CD4-positive, alpha-beta memory T cell (primary cell): ENCODE measurements around the gene MBOAT2. TPM values are rescaled to one million over a fixed set of nuclear protein-coding genes. Genes with fewer than 3 reads are reported as not detected.

Experiments used
- CTCF ChIA-PET: fragments of 350-600 bp; sonication (Branson Sonifier 250); formaldehyde crosslinking; loops from one replicate; lab custom pipeline; 2021; ENCODE audit warnings: inconsistent platforms; ENCODE audit not compliant: partially characterized antibody; lab: Charles Lee
- POLR2A ChIA-PET: fragments of 350-600 bp; sonication (Branson Sonifier 250); formaldehyde crosslinking; loops from one replicate; lab custom pipeline; 2021; ENCODE audit not compliant: partially characterized antibody; lab: Charles Lee
- DNase-seq, 5 donors: peaks; one replicate each; pipeline versions ENCODE4 v3.0.0 to v3.0.0-alpha.2; 2020 to 2022; ENCODE audit warnings: mixed read lengths in 1 of 5
- H3K27ac ChIP-seq: one replicate; pipeline ENCODE4 v1.7.0; 2013; ENCODE audit warnings: low read depth, low read length
- H3K27me3 ChIP-seq: 2 replicates; pipeline ENCODE4 v1.7.0; 2013; ENCODE audit warnings: mild to moderate bottlenecking, low read length, moderate library complexity; ENCODE audit not compliant: insufficient read depth
- H3K36me3 ChIP-seq: 2 replicates; pipeline ENCODE4 v1.7.0; 2013; ENCODE audit warnings: mild to moderate bottlenecking, low read length, moderate library complexity; ENCODE audit not compliant: insufficient read depth
- H3K4me1 ChIP-seq: 2 replicates; pipeline ENCODE4 v1.7.0; 2013; ENCODE audit warnings: mild to moderate bottlenecking, low read length, moderate library complexity; ENCODE audit not compliant: insufficient read depth
- H3K4me3 ChIP-seq, 2 donors: one replicate each; pipeline ENCODE4 v1.7.0; 2013; ENCODE audit warnings: low read length in 2 of 2, mild to moderate bottlenecking in 1 of 2
- H3K9me3 ChIP-seq, 2 donors: one replicate each; pipeline ENCODE4 v1.7.0; 2013; ENCODE audit warnings: low read length in 2 of 2, control low read depth in 1 of 2; ENCODE audit not compliant: control insufficient read depth in 1 of 2
- H3K27ac Mint-ChIP-seq, 7 donors: one replicate each; pipeline ENCODE4 v1.8.0; 2020 to 2021; ENCODE audit warnings: mixed read lengths in 7 of 7, mild to moderate bottlenecking in 6 of 7, inconsistent platforms in 3 of 7, moderate library complexity in 3 of 7
- H3K27me3 Mint-ChIP-seq, 2 donors: one replicate each; pipeline ENCODE4 v1.8.0; 2020 to 2021; ENCODE audit warnings: mixed read lengths in 2 of 2
- H3K36me3 Mint-ChIP-seq, 2 donors: one replicate each; pipeline ENCODE4 v1.8.0; 2020 to 2021; ENCODE audit warnings: mixed read lengths in 2 of 2, inconsistent platforms in 1 of 2, mild to moderate bottlenecking in 1 of 2
- H3K4me1 Mint-ChIP-seq, 4 donors: one replicate each; pipeline ENCODE4 v1.8.0; 2020 to 2021; ENCODE audit warnings: mixed read lengths in 4 of 4, mild to moderate bottlenecking in 1 of 4
- H3K4me3 Mint-ChIP-seq, 8 donors: one replicate each; pipeline ENCODE4 v1.8.0; 2020 to 2021; ENCODE audit warnings: mixed read lengths in 8 of 8, mild to moderate bottlenecking in 7 of 8, moderate library complexity in 6 of 8, inconsistent platforms in 3 of 8
- H3K9me3 Mint-ChIP-seq, 8 donors: one replicate each; pipeline ENCODE4 v1.8.0; 2020 to 2021; ENCODE audit warnings: mixed read lengths in 8 of 8, mild to moderate bottlenecking in 5 of 8, inconsistent platforms in 3 of 8, moderate library complexity in 1 of 8
- intact Hi-C: fragments of 100-400 bp; cut with micrococcal nuclease; formaldehyde crosslinking; loops from one replicate; pipeline ENCODE4 v1.15.1; 2023
- polyA plus RNA-seq, 2 donors: library from polyadenylated mRNA; unstranded; fragments of 300-500 nt; fragmentation: Illumina TruSeq; gene quantifications; one replicate each; pipeline ENCODE4 v1.2.3, GENCODE V29; 2021
- total RNA-seq, 2 experiments: library from RNA; stranded (reverse); gene quantifications; one replicate each; pipeline ENCODE4 v1.2.3, GENCODE V29; 2021

MBOAT2 gene
- total and polyA plus RNA-seq, 4 experiments from 2014 or later = 0.20 to 2.0 (median 1.7) TPM

GRCh38 chr2:8831516-8831915, 172.0 kb downstream of the MBOAT2 start:
- no peaks in the 10 kb centered on the region for H3K9me3 Mint-ChIP-seq
- DNase-seq = no peak
- Histone ChIP-seq H3K36me3 (no peaks in the 10 kb centered on the region), H3K27me3 (no peaks in the 10 kb centered on the region), H3K27ac (no peak overlapping the region), H3K4me1 (peaks cover 53% of the 10 kb centered on the region), H3K9me3 (no peaks in the 10 kb centered on the region), H3K4me3 (no peak overlapping the region)
- peak overlapping the region in 1 of 7 donors; percentile 36 for H3K27ac Mint-ChIP-seq
- ChIA-PET CTCF (no interaction called here), POLR2A (no interaction called here)
- H3K27me3 Mint-ChIP-seq = no peaks in the 10 kb centered on the region
- peaks cover 9 to 16% of the 10 kb centered on the region in 2 donors for H3K36me3 Mint-ChIP-seq
- intact Hi-C loops = loop anchor here (10.0 kb wide), 1 partner anchor 347 kb away; no protein-coding TSS in a partner anchor
- peaks cover 62 to 82% (median 71%) of the 10 kb centered on the region in 4 donors for H3K4me1 Mint-ChIP-seq
- peak overlapping the region in 2 of 8 donors; percentile 15 to 37 for H3K4me3 Mint-ChIP-seq

GRCh38 chr2:8827729-8828128, 175.8 kb downstream of the MBOAT2 start:
- CTCF ChIA-PET = interaction anchor here (1.1 kb wide), 1 partner anchor 12 kb away, joined by 4 read pairs; no protein-coding TSS in a partner anchor

GRCh38 chr2:8822218-8822617, 181.3 kb downstream of the MBOAT2 start:
- intact Hi-C loops = no loop called here
- CTCF ChIA-PET = no interaction called here
- Histone ChIP-seq H3K4me3 (no peak overlapping the region), H3K27me3 (no peaks in the 10 kb centered on the region), H3K9me3 (no peaks in the 10 kb centered on the region), H3K36me3 (peaks cover 22% of the 10 kb centered on the region), H3K4me1 (no peaks in the 10 kb centered on the region), H3K27ac (no peak overlapping the region)
- no peaks in the 10 kb centered on the region for H3K27me3 Mint-ChIP-seq
- no peak for DNase-seq
- POLR2A ChIA-PET = no interaction called here
- no peak overlapping the region for H3K27ac Mint-ChIP-seq
- H3K9me3 Mint-ChIP-seq = no peaks in the 10 kb centered on the region
- H3K4me3 Mint-ChIP-seq = no peak overlapping the region
- H3K36me3 Mint-ChIP-seq = peaks cover 29 to 43% of the 10 kb centered on the region in 2 donors
- H3K4me1 Mint-ChIP-seq = peaks cover 0 to 6% (median 2%) of the 10 kb centered on the region in 4 donors

More at GRCh38 chr2:8827729-8828128, 175.8 kb downstream of the MBOAT2 start:
- H3K36me3 ChIP-seq = peaks cover 7% of the 10 kb centered on the region
- H3K36me3 Mint-ChIP-seq = peaks cover 15 to 28% of the 10 kb centered on the region in 2 donors
- no peak overlapping the region for H3K27ac ChIP-seq
- no peaks in the 10 kb centered on the region for H3K9me3 ChIP-seq
- peaks cover 33 to 47% (median 39%) of the 10 kb centered on the region in 4 donors for H3K4me1 Mint-ChIP-seq
- intact Hi-C loops = no loop called here
- no peaks in the 10 kb centered on the region for H3K27me3 ChIP-seq
- H3K27me3 Mint-ChIP-seq = no peaks in the 10 kb centered on the region
- POLR2A ChIA-PET = no interaction called here
- H3K9me3 Mint-ChIP-seq = no peaks in the 10 kb centered on the region
- no peak for DNase-seq
- no peak overlapping the region for H3K4me3 Mint-ChIP-seq
- no peak overlapping the region for H3K27ac Mint-ChIP-seq
- H3K4me1 ChIP-seq = peaks cover 21% of the 10 kb centered on the region
- no peak overlapping the region for H3K4me3 ChIP-seq

GRCh38 chr2:8821276-8822217, 181.9 kb downstream of the MBOAT2 start:
- peak overlapping the region in 2 of 7 donors; percentile 39 to 62 for H3K27ac Mint-ChIP-seq

GRCh38 chr2:8819948-8820347, 183.5 kb downstream of the MBOAT2 start:
- Mint-ChIP-seq H3K27ac (no peak overlapping the region), H3K9me3 (no peaks in the 10 kb centered on the region), H3K36me3 (peaks cover 40 to 47% of the 10 kb centered on the region in 2 donors), H3K27me3 (no peaks in the 10 kb centered on the region), H3K4me1 (peaks cover 0 to 4% (median under 1%) of the 10 kb centered on the region in 4 donors), H3K4me3 (no peak overlapping the region)
- Histone ChIP-seq H3K27ac (no peak overlapping the region), H3K36me3 (peaks cover 22% of the 10 kb centered on the region), H3K27me3 (no peaks in the 10 kb centered on the region), H3K4me1 (no peaks in the 10 kb centered on the region), H3K9me3 (no peaks in the 10 kb centered on the region), H3K4me3 (no peak overlapping the region)
- intact Hi-C loops = no loop called here
- DNase-seq = no peak
- ChIA-PET POLR2A (no interaction called here), CTCF (no interaction called here)

More at GRCh38 chr2:8821276-8822217, 181.9 kb downstream of the MBOAT2 start:
- H3K27me3 ChIP-seq = no peaks in the 10 kb centered on the region
- no peak overlapping the region for H3K27ac ChIP-seq
- ChIA-PET CTCF (interaction anchor here (1.2 kb wide), 1 partner anchor 18 kb away, joined by 3 read pairs; no protein-coding TSS in a partner anchor), POLR2A (no interaction called here)
- H3K27me3 Mint-ChIP-seq = no peaks in the 10 kb centered on the region
- H3K9me3 ChIP-seq = no peaks in the 10 kb centered on the region
- H3K4me3 Mint-ChIP-seq = no peak overlapping the region
- H3K9me3 Mint-ChIP-seq = no peaks in the 10 kb centered on the region
- H3K36me3 Mint-ChIP-seq = peaks cover 32 to 43% of the 10 kb centered on the region in 2 donors
- H3K36me3 ChIP-seq = peaks cover 22% of the 10 kb centered on the region
- no peaks in the 10 kb centered on the region for H3K4me1 ChIP-seq
- intact Hi-C loops = no loop called here
- H3K4me3 ChIP-seq = no peak overlapping the region
- H3K4me1 Mint-ChIP-seq = peaks cover 0 to 4% (median under 1%) of the 10 kb centered on the region in 4 donors
- DNase-seq = no peak

GRCh38 chr2:8819194-8819593, 184.3 kb downstream of the MBOAT2 start:
- no peak overlapping the region for H3K27ac ChIP-seq
- H3K4me1 ChIP-seq = no peaks in the 10 kb centered on the region
- peaks cover 17% of the 10 kb centered on the region for H3K36me3 ChIP-seq
- no peak overlapping the region for H3K27ac Mint-ChIP-seq
- H3K4me3 ChIP-seq = no peak overlapping the region
- ChIA-PET CTCF (no interaction called here), POLR2A (no interaction called here)
- intact Hi-C loops = no loop called here
- no peaks in the 10 kb centered on the region for H3K9me3 Mint-ChIP-seq
- DNase-seq = no peak
- peaks cover 38 to 49% of the 10 kb centered on the region in 2 donors for H3K36me3 Mint-ChIP-seq
- no peaks in the 10 kb centered on the region for H3K9me3 ChIP-seq
- no peaks in the 10 kb centered on the region for H3K27me3 Mint-ChIP-seq
- no peak overlapping the region for H3K4me3 Mint-ChIP-seq
- peaks cover 0 to 4% (median 1%) of the 10 kb centered on the region in 4 donors for H3K4me1 Mint-ChIP-seq
- H3K27me3 ChIP-seq = no peaks in the 10 kb centered on the region

- H3K4me1 Mint-ChIP-seq = peaks cover 0 to 4% (median 1%) of the 10 kb centered on the region in 4 donors
- POLR2A ChIA-PET = no interaction called here
- no peak for DNase-seq
- H3K4me1 ChIP-seq = no peaks in the 10 kb centered on the region
- no peaks in the 10 kb centered on the region for H3K9me3 Mint-ChIP-seq
- H3K36me3 Mint-ChIP-seq = peaks cover 40 to 60% of the 10 kb centered on the region in 2 donors
- no peak overlapping the region for H3K27ac Mint-ChIP-seq
- H3K27me3 ChIP-seq = no peaks in the 10 kb centered on the region
- no peaks in the 10 kb centered on the region for H3K9me3 ChIP-seq
- CTCF ChIA-PET = no interaction called here
- intact Hi-C loops = no loop called here
- H3K36me3 ChIP-seq = peaks cover 20% of the 10 kb centered on the region
- H3K27ac ChIP-seq = no peak overlapping the region
- no peak overlapping the region for H3K4me3 ChIP-seq
- H3K27me3 Mint-ChIP-seq = no peaks in the 10 kb centered on the region
- H3K4me3 Mint-ChIP-seq = no peak overlapping the region
These were observed 186.3 kb downstream of the MBOAT2 start for GRCh38 chr2:8817221-8817620.
